CD4-positive, alpha-beta memory T cell (primary cell): Measurements from ENCODE around the gene PRKAB1. TPM values are rescaled to one million over a fixed set of nuclear protein-coding genes. Genes with fewer than 3 reads are reported as not detected.
"Not testable (repeated sequence)": the region's sequence is repeated elsewhere in the genome, so short reads cannot be mapped to it uniquely, and the experiment has no call there.

Experiments used
- CTCF ChIA-PET: fragments of 350-600 bp; sonication (Branson Sonifier 250); formaldehyde crosslinking; loops from one replicate; lab custom pipeline; 2021; ENCODE audit warnings: inconsistent platforms; ENCODE audit not compliant: partially characterized antibody; lab: Charles Lee
- POLR2A ChIA-PET: fragments of 350-600 bp; sonication (Branson Sonifier 250); formaldehyde crosslinking; loops from one replicate; lab custom pipeline; 2021; ENCODE audit not compliant: partially characterized antibody; lab: Charles Lee
- DNase-seq, 5 donors: peaks; one replicate each; pipeline versions ENCODE4 v3.0.0 to v3.0.0-alpha.2; 2020 to 2022; ENCODE audit warnings: mixed read lengths in 1 of 5
- H3K27ac ChIP-seq: one replicate; pipeline ENCODE4 v1.7.0; 2013; ENCODE audit warnings: low read depth, low read length
- H3K27me3 ChIP-seq: 2 replicates; pipeline ENCODE4 v1.7.0; 2013; ENCODE audit warnings: mild to moderate bottlenecking, low read length, moderate library complexity; ENCODE audit not compliant: insufficient read depth
- H3K36me3 ChIP-seq: 2 replicates; pipeline ENCODE4 v1.7.0; 2013; ENCODE audit warnings: mild to moderate bottlenecking, low read length, moderate library complexity; ENCODE audit not compliant: insufficient read depth
- H3K4me1 ChIP-seq: 2 replicates; pipeline ENCODE4 v1.7.0; 2013; ENCODE audit warnings: mild to moderate bottlenecking, low read length, moderate library complexity; ENCODE audit not compliant: insufficient read depth
- H3K4me3 ChIP-seq, 2 donors: one replicate each; pipeline ENCODE4 v1.7.0; 2013; ENCODE audit warnings: low read length in 2 of 2, mild to moderate bottlenecking in 1 of 2
- H3K9me3 ChIP-seq, 2 donors: one replicate each; pipeline ENCODE4 v1.7.0; 2013; ENCODE audit warnings: low read length in 2 of 2, control low read depth in 1 of 2; ENCODE audit not compliant: control insufficient read depth in 1 of 2
- H3K27ac Mint-ChIP-seq, 7 donors: one replicate each; pipeline ENCODE4 v1.8.0; 2020 to 2021; ENCODE audit warnings: mixed read lengths in 7 of 7, mild to moderate bottlenecking in 6 of 7, inconsistent platforms in 3 of 7, moderate library complexity in 3 of 7
- H3K27me3 Mint-ChIP-seq, 2 donors: one replicate each; pipeline ENCODE4 v1.8.0; 2020 to 2021; ENCODE audit warnings: mixed read lengths in 2 of 2
- H3K36me3 Mint-ChIP-seq, 2 donors: one replicate each; pipeline ENCODE4 v1.8.0; 2020 to 2021; ENCODE audit warnings: mixed read lengths in 2 of 2, inconsistent platforms in 1 of 2, mild to moderate bottlenecking in 1 of 2
- H3K4me1 Mint-ChIP-seq, 4 donors: one replicate each; pipeline ENCODE4 v1.8.0; 2020 to 2021; ENCODE audit warnings: mixed read lengths in 4 of 4, mild to moderate bottlenecking in 1 of 4
- H3K4me3 Mint-ChIP-seq, 8 donors: one replicate each; pipeline ENCODE4 v1.8.0; 2020 to 2021; ENCODE audit warnings: mixed read lengths in 8 of 8, mild to moderate bottlenecking in 7 of 8, moderate library complexity in 6 of 8, inconsistent platforms in 3 of 8
- H3K9me3 Mint-ChIP-seq, 8 donors: one replicate each; pipeline ENCODE4 v1.8.0; 2020 to 2021; ENCODE audit warnings: mixed read lengths in 8 of 8, mild to moderate bottlenecking in 5 of 8, inconsistent platforms in 3 of 8, moderate library complexity in 1 of 8
- intact Hi-C: fragments of 100-400 bp; cut with micrococcal nuclease; formaldehyde crosslinking; loops from one replicate; pipeline ENCODE4 v1.15.1; 2023
- polyA plus RNA-seq, 2 donors: library from polyadenylated mRNA; unstranded; fragments of 300-500 nt; fragmentation: Illumina TruSeq; gene quantifications; one replicate each; pipeline ENCODE4 v1.2.3, GENCODE V29; 2021
- total RNA-seq, 2 experiments: library from RNA; stranded (reverse); gene quantifications; one replicate each; pipeline ENCODE4 v1.2.3, GENCODE V29; 2021

Gene PRKAB1
- total RNA-seq (10 to 100 TPM; 43.4 to 47.6 TPM), polyA plus RNA-seq (10 to 100 TPM; 41.7 to 59.3 TPM)

- peaks cover 53% of the 10 kb centered on the region for H3K4me1 ChIP-seq
- peaks cover 30 to 67% (median 47%) of the 10 kb centered on the region in 4 donors for H3K4me1 Mint-ChIP-seq
- ChIA-PET POLR2A (interaction anchor here (0.7 to 1.9 kb wide), 7 partner anchors 8 to 624 kb away, joined by 3 to 14 read pairs (median 4); partner anchors contain the start of gene RNU4-2), CTCF (interaction anchor here (0.7 to 2.4 kb wide), 8 partner anchors 9 to 36 kb away, joined by 3 to 15 read pairs (median 5); no protein-coding TSS in a partner anchor)
- peak within 1 kb of the TSS; percentile 88 to 93 (median 90) for H3K4me3 Mint-ChIP-seq
- H3K27ac ChIP-seq, result peak within 1 kb of the TSS; percentile 78
- intact Hi-C loops, result loop anchor here (2.0 to 10.0 kb wide), 6 partner anchors 420 to 1531 kb away; partner anchors contain the start of genes MLEC, PEBP1 and SUDS3
- H3K36me3 ChIP-seq, result peaks cover 13% of the 10 kb centered on the region
- H3K27ac Mint-ChIP-seq, result peak within 1 kb of the TSS; percentile 88 to 95 (median 93)
- peak; percentile 94 to 97 (median 96) for DNase-seq
- H3K9me3 Mint-ChIP-seq, result peaks cover 0 to 2% (median 0%) of the 10 kb centered on the region in 8 donors
- no peaks in the 10 kb centered on the region for H3K27me3 Mint-ChIP-seq
- no peaks in the 10 kb centered on the region for H3K9me3 ChIP-seq
- H3K4me3 ChIP-seq, result peak within 1 kb of the TSS; percentile 67 to 98
- H3K27me3 ChIP-seq, result no peaks in the 10 kb centered on the region
- H3K36me3 Mint-ChIP-seq, result peaks cover 21 to 33% of the 10 kb centered on the region in 2 donors
These were observed at the start of gene PRKAB1 for GRCh38 chr12:119667577-119668323. PRKAB1 (plus strand) TSS chr12:119668133; CDS start chr12:119668245, 112 bp downstream.

GRCh38 chr12:119618328-119618896 is 49.5 kb upstream of the PRKAB1 start:
- H3K4me3 Mint-ChIP-seq, H3K4me1 ChIP-seq, H3K9me3 ChIP-seq, POLR2A ChIA-PET, H3K4me3 ChIP-seq, intact Hi-C loops, CTCF ChIA-PET, H3K4me1 Mint-ChIP-seq, H3K36me3 ChIP-seq, DNase-seq, H3K36me3 Mint-ChIP-seq, H3K27ac ChIP-seq, H3K27ac Mint-ChIP-seq, H3K27me3 ChIP-seq: not testable (repeated sequence)
- Mint-ChIP-seq H3K9me3 (peaks cover 0 to 14% (median 6%) of the 10 kb centered on the region in 8 donors), H3K27me3 (peaks cover 21 to 22% of the 10 kb centered on the region in 2 donors)

GRCh38 chr12:119620490-119620889 is 47.4 kb upstream of the PRKAB1 start:
- no peak overlapping the region for H3K4me3 ChIP-seq
- H3K9me3 ChIP-seq, result no peaks in the 10 kb centered on the region
- POLR2A ChIA-PET, result no interaction called here
- no peaks in the 10 kb centered on the region for H3K4me1 Mint-ChIP-seq
- H3K27me3 Mint-ChIP-seq, result peaks cover 23 to 24% of the 10 kb centered on the region in 2 donors
- no peak overlapping the region for H3K4me3 Mint-ChIP-seq
- no peak overlapping the region for H3K27ac ChIP-seq
- intact Hi-C loops, result no loop called here
- no peak for DNase-seq
- peaks cover 0 to 14% (median 6%) of the 10 kb centered on the region in 8 donors for H3K9me3 Mint-ChIP-seq
- no peaks in the 10 kb centered on the region for H3K36me3 ChIP-seq
- CTCF ChIA-PET, result no interaction called here
- H3K4me1 ChIP-seq, result no peaks in the 10 kb centered on the region
- H3K36me3 Mint-ChIP-seq, result peaks cover 0 to 4% of the 10 kb centered on the region in 2 donors
- no peaks in the 10 kb centered on the region for H3K27me3 ChIP-seq
- no peak overlapping the region for H3K27ac Mint-ChIP-seq

- H3K9me3 ChIP-seq, result no peaks in the 10 kb centered on the region
- H3K36me3 Mint-ChIP-seq, result peaks cover 0 to 4% of the 10 kb centered on the region in 2 donors
- ChIA-PET CTCF (no interaction called here), POLR2A (no interaction called here)
- no peak overlapping the region for H3K27ac Mint-ChIP-seq
- intact Hi-C loops, result no loop called here
- H3K4me1 ChIP-seq, result no peaks in the 10 kb centered on the region
- no peak for DNase-seq
- no peak overlapping the region for H3K4me3 ChIP-seq
- H3K9me3 Mint-ChIP-seq, result peaks cover 0 to 13% (median 6%) of the 10 kb centered on the region in 8 donors
- H3K27me3 Mint-ChIP-seq, result peaks cover 21 to 25% of the 10 kb centered on the region in 2 donors
- no peaks in the 10 kb centered on the region for H3K4me1 Mint-ChIP-seq
- H3K27me3 ChIP-seq, result no peaks in the 10 kb centered on the region
- H3K4me3 Mint-ChIP-seq, result no peak overlapping the region
- no peak overlapping the region for H3K27ac ChIP-seq
- no peaks in the 10 kb centered on the region for H3K36me3 ChIP-seq
These were observed 46.1 kb upstream of the PRKAB1 start for GRCh38 chr12:119621878-119622277.

- Histone ChIP-seq H3K9me3 (no peaks in the 10 kb centered on the region), H3K4me3 (no peak overlapping the region), H3K27me3 (no peaks in the 10 kb centered on the region), H3K27ac (no peak overlapping the region), H3K36me3 (no peaks in the 10 kb centered on the region), H3K4me1 (no peaks in the 10 kb centered on the region)
- ChIA-PET POLR2A (no interaction called here), CTCF (no interaction called here)
- Mint-ChIP-seq H3K36me3 (no peaks in the 10 kb centered on the region), H3K4me3 (no peak overlapping the region), H3K9me3 (no peaks in the 10 kb centered on the region), H3K27ac (no peak overlapping the region), H3K4me1 (no peaks in the 10 kb centered on the region), H3K27me3 (peaks cover 20 to 23% of the 10 kb centered on the region in 2 donors)
- intact Hi-C loops, result no loop called here
- DNase-seq, result no peak
These were observed 43.0 kb upstream of the PRKAB1 start for GRCh38 chr12:119624966-119625365.

GRCh38 chr12:119627019-119627643 is 40.8 kb upstream of the PRKAB1 start:
- H3K27me3 ChIP-seq, result no peaks in the 10 kb centered on the region
- Mint-ChIP-seq H3K27ac (no peak overlapping the region), H3K4me1 (no peaks in the 10 kb centered on the region), H3K9me3 (peaks cover 0 to 3% (median 0%) of the 10 kb centered on the region in 8 donors), H3K4me3 (no peak overlapping the region), H3K36me3 (no peaks in the 10 kb centered on the region), H3K27me3 (peaks cover 23 to 27% of the 10 kb centered on the region in 2 donors)
- POLR2A ChIA-PET, result no interaction called here
- no peaks in the 10 kb centered on the region for H3K36me3 ChIP-seq
- intact Hi-C loops, result no loop called here
- DNase-seq, result no peak
- no peaks in the 10 kb centered on the region for H3K9me3 ChIP-seq
- H3K4me1 ChIP-seq, result no peaks in the 10 kb centered on the region
- CTCF ChIA-PET, result no interaction called here
- H3K27ac ChIP-seq, result no peak overlapping the region
- no peak overlapping the region for H3K4me3 ChIP-seq

GRCh38 chr12:119627686-119628085 is 40.2 kb upstream of the PRKAB1 start:
- H3K27me3 ChIP-seq, result no peaks in the 10 kb centered on the region
- no peak overlapping the region for H3K4me3 ChIP-seq
- intact Hi-C loops, result no loop called here
- no peaks in the 10 kb centered on the region for H3K4me1 Mint-ChIP-seq
- DNase-seq, result no peak
- CTCF ChIA-PET, result interaction anchor here (0.8 kb wide), 1 partner anchor 84 kb away, joined by 3 read pairs; no protein-coding TSS in a partner anchor
- H3K36me3 Mint-ChIP-seq, result no peaks in the 10 kb centered on the region
- no peak overlapping the region for H3K4me3 Mint-ChIP-seq
- H3K9me3 Mint-ChIP-seq, result peaks cover 0 to 3% (median 0%) of the 10 kb centered on the region in 8 donors
- peaks cover 20 to 30% of the 10 kb centered on the region in 2 donors for H3K27me3 Mint-ChIP-seq
- no peaks in the 10 kb centered on the region for H3K36me3 ChIP-seq
- H3K27ac Mint-ChIP-seq, result no peak overlapping the region
- H3K4me1 ChIP-seq, result no peaks in the 10 kb centered on the region
- no peaks in the 10 kb centered on the region for H3K9me3 ChIP-seq
- POLR2A ChIA-PET, result no interaction called here
- no peak overlapping the region for H3K27ac ChIP-seq
